Measurements from ENCODE around the gene WBP4.
A peak's percentile ranks its signal among the peaks of the same experiment; 100 is the strongest.

- TF ChIP-seq, protein P1, sequence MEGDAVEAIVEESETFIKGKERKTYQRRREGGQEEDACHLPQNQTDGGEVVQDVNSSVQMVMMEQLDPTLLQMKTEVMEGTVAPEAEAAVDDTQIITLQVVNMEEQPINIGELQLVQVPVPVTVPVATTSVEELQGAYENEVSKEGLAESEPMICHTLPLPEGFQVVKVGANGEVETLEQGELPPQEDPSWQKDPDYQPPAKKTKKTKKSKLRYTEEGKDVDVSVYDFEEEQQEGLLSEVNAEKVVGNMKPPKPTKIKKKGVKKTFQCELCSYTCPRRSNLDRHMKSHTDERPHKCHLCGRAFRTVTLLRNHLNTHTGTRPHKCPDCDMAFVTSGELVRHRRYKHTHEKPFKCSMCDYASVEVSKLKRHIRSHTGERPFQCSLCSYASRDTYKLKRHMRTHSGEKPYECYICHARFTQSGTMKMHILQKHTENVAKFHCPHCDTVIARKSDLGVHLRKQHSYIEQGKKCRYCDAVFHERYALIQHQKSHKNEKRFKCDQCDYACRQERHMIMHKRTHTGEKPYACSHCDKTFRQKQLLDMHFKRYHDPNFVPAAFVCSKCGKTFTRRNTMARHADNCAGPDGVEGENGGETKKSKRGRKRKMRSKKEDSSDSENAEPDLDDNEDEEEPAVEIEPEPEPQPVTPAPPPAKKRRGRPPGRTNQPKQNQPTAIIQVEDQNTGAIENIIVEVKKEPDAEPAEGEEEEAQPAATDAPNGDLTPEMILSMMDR (IDR thresholded peaks at IDR 0.05; ENCODE audit: borderline replicate concordance, extremely low read depth, low read length, poor library complexity, severe bottlenecking) = peak; percentile 66
- no peak for TF ChIP-seq EZH2 (IDR thresholded peaks at IDR 0.05; ENCODE audit: borderline replicate concordance, low read depth, low read length, severe bottlenecking)
These were observed 13.7 kb downstream of the WBP4 start for GRCh38 chr13:41075034-41075433.

All from DND-41 (cell line).